OCI-LY7 (cell line): ENCODE measurements around the gene TRABD2B. TPM values are rescaled to one million over a fixed set of nuclear protein-coding genes. Genes with fewer than 3 reads are reported as not detected.

Source experiments
- BruUV-seq: library from RNA; stranded (reverse); fragments of 400-500 nt; replicated peaks from 2 replicates; lab custom pipeline; 2021; lab: Mats Ljungman, UMichigan
- CTCF ChIA-PET: fragments of 300-600 bp; sonication (Branson Sonifier 250); formaldehyde crosslinking; loops from one replicate; lab custom pipeline; 2022; ENCODE audit warnings: antibody characterized with exemption; ENCODE audit not compliant: unreplicated experiment; lab: Charles Lee
- POLR2A ChIA-PET: fragments of 300-600 bp; sonication (Branson Sonifier 250); formaldehyde crosslinking; loops from one replicate; lab custom pipeline; 2022; ENCODE audit warnings: antibody characterized with exemption; lab: Charles Lee
- DNase-seq: peaks from one replicate; pipeline ENCODE4 v3.0.0-alpha.2; 2015; ENCODE audit warnings: low spot score
- H2AFZ ChIP-seq: fragments of 200-600 bp; sonication (generic), shearing (Covaris generic); 2 replicates; pipeline ENCODE4 v1.6.1; 2014; ENCODE audit warnings: mild to moderate bottlenecking, antibody characterized with exemption, low read length, moderate library complexity
- H3K27ac ChIP-seq: fragments of 200-600 bp; sonication (generic); 2 replicates; pipeline ENCODE4 v1.5.1; 2014; ENCODE audit warnings: mixed run types, low read depth, mild to moderate bottlenecking, moderate library complexity, low read length, inconsistent platforms; ENCODE audit not compliant: poor library complexity, severe bottlenecking
- H3K36me3 ChIP-seq: fragments of 200-600 bp; sonication (generic); 2 replicates; pipeline ENCODE4 v1.6.1; 2014; ENCODE audit warnings: mild to moderate bottlenecking, antibody characterized with exemption, low read length, moderate library complexity, mixed read lengths; ENCODE audit not compliant: insufficient read depth
- H3K4me1 ChIP-seq: fragments of 200-600 bp; sonication (generic); 2 replicates; pipeline ENCODE4 v1.5.1; 2014; ENCODE audit warnings: mild to moderate bottlenecking, low read length; ENCODE audit not compliant: insufficient read depth, poor library complexity, severe bottlenecking
- H3K4me2 ChIP-seq: fragments of 200-600 bp; sonication (generic); 2 replicates; pipeline ENCODE4 v1.6.1; 2014; ENCODE audit warnings: mild to moderate bottlenecking, low read length
- H3K4me3 ChIP-seq: fragments of 200-600 bp; sonication (generic); 2 replicates; pipeline ENCODE4 v1.5.1; 2014; ENCODE audit warnings: mild to moderate bottlenecking, low read depth, low read length; ENCODE audit not compliant: poor library complexity, severe bottlenecking
- H3K79me2 ChIP-seq: fragments of 200-600 bp; sonication (generic); 2 replicates; pipeline ENCODE4 v1.6.1; 2016; ENCODE audit warnings: low read depth, mild to moderate bottlenecking, low read length, moderate library complexity, mixed read lengths; ENCODE audit not compliant: insufficient read depth
- H3K9me2 ChIP-seq: fragments of 200-600 bp; sonication (generic); 2 replicates; pipeline ENCODE4 v1.6.1; 2016; ENCODE audit warnings: mild to moderate bottlenecking, low read length, mixed read lengths; ENCODE audit not compliant: insufficient read depth
- H3K9me3 ChIP-seq: fragments of 200-600 bp; sonication (generic); 2 replicates; pipeline ENCODE4 v1.6.1; 2014; ENCODE audit warnings: mild to moderate bottlenecking, mixed run types, low read length, mixed read lengths
- H4K20me1 ChIP-seq: fragments of 200-600 bp; sonication (generic); 2 replicates; pipeline ENCODE4 v1.6.1; 2014; ENCODE audit warnings: mild to moderate bottlenecking, antibody characterized with exemption, low read length, moderate library complexity, mixed read lengths; ENCODE audit not compliant: insufficient read depth
- EZH2phosphoT487 ChIP-seq: fragments of 200-600 bp; sonication (generic); IDR thresholded peaks from 2 replicates; pipeline ENCODE4 v1.6.1; 2018; ENCODE audit warnings: low read depth, borderline replicate concordance, mild to moderate bottlenecking, mixed run types, antibody characterized with exemption, low read length, moderate library complexity, mixed read lengths
- intact Hi-C: fragments of 100-400 bp; cut with micrococcal nuclease; formaldehyde crosslinking; loops from one replicate; pipeline ENCODE4 v1.10.0; 2022; ENCODE audit not compliant: unreplicated experiment
- total RNA-seq, 2 experiments: library from RNA; depleted of rRNA in 1 of 2; stranded (reverse); fragments of >200 nt in 1 of 2; shearing (Covaris generic) in 1 of 2; gene quantifications; 2 replicates each; pipeline ENCODE4 v1.2.3, GENCODE V29; 2014 to 2022
- TF ChIP-seq, protein P1 (sequence below): fragments of 200-600 bp; sonication (generic); conservative IDR thresholded peaks from 2 replicates; pipeline ENCODE4 v1.5.1; 2014; ENCODE audit warnings: mild to moderate bottlenecking, antibody characterized with exemption, low read length, moderate library complexity, mixed read lengths

The TRABD2B gene
- total RNA-seq, 2 experiments from 2014 or later: not detected

DNA sequence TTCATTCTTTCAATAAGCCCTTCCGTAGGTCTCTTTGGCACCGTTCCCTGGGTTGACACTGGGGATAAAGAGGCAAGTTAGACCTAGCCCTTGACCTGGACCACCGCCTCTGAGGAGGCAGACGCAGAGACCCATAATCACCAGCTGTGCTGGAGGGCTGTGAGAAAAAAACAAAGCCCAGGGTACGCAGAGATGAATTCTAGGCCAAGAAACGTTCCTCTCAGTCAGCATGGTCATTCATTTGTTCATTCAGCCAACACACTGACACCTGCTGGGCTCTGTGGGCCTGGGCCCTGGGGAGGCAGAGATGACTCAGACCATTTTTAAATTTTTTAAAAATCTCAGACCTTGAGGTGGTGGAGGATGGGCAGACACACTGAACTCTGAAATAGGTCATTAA is 26.3 kb upstream of the TRABD2B start:
- no peak overlapping the region for H3K27ac ChIP-seq
- no peak overlapping the region for H3K4me3 ChIP-seq
- no TSS peak for BruUV-seq
- H3K4me2 ChIP-seq: no peak overlapping the region
- no peaks in the 10 kb centered on the region for H4K20me1 ChIP-seq
- no peaks in the 10 kb centered on the region for H3K9me3 ChIP-seq
- no peaks in the 10 kb centered on the region for H3K36me3 ChIP-seq
- no peak overlapping the region for H2AFZ ChIP-seq
- ChIA-PET CTCF (no interaction called here), POLR2A (no interaction called here)
- TF ChIP-seq, protein P1, sequence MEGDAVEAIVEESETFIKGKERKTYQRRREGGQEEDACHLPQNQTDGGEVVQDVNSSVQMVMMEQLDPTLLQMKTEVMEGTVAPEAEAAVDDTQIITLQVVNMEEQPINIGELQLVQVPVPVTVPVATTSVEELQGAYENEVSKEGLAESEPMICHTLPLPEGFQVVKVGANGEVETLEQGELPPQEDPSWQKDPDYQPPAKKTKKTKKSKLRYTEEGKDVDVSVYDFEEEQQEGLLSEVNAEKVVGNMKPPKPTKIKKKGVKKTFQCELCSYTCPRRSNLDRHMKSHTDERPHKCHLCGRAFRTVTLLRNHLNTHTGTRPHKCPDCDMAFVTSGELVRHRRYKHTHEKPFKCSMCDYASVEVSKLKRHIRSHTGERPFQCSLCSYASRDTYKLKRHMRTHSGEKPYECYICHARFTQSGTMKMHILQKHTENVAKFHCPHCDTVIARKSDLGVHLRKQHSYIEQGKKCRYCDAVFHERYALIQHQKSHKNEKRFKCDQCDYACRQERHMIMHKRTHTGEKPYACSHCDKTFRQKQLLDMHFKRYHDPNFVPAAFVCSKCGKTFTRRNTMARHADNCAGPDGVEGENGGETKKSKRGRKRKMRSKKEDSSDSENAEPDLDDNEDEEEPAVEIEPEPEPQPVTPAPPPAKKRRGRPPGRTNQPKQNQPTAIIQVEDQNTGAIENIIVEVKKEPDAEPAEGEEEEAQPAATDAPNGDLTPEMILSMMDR: no peak
- no peak for TF ChIP-seq EZH2phosphoT487
- H3K79me2 ChIP-seq: no peaks in the 10 kb centered on the region
- intact Hi-C loops: no loop called here
- H3K4me1 ChIP-seq: no peaks in the 10 kb centered on the region
- H3K9me2 ChIP-seq: no peaks in the 10 kb centered on the region
- DNase-seq: no peak

DNA sequence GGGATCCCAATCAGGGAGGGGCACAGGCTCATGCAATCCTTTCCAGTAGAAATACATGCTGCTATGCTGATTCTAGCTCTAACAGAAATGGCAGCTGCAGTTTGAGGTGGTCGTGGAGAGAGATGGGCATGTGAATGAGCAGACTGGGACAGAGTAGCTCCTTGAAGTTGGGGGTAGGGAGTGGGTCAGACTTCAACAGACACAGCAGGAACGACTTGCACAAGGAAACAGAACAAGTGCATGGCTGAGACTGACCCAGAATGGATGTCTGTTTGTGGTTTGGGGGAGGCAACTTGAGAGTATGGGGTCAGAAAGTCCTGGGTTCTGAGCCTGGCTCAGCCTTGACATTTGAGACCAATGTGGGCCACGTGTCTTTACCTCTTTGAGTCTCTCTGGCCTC is 25.1 kb upstream of the TRABD2B start:
- no peaks in the 10 kb centered on the region for H3K9me2 ChIP-seq
- no peaks in the 10 kb centered on the region for H4K20me1 ChIP-seq
- H3K4me2 ChIP-seq: no peak overlapping the region
- H3K4me3 ChIP-seq: no peak overlapping the region
- CTCF ChIA-PET: no interaction called here
- no peak for TF ChIP-seq EZH2phosphoT487
- TF ChIP-seq, protein P1: no peak
- intact Hi-C loops: no loop called here
- H3K4me1 ChIP-seq: no peaks in the 10 kb centered on the region
- no peak overlapping the region for H3K27ac ChIP-seq
- no TSS peak for BruUV-seq
- H3K9me3 ChIP-seq: no peaks in the 10 kb centered on the region
- POLR2A ChIA-PET: no interaction called here
- DNase-seq: no peak
- H3K36me3 ChIP-seq: no peaks in the 10 kb centered on the region
- H3K79me2 ChIP-seq: no peaks in the 10 kb centered on the region
- H2AFZ ChIP-seq: no peak overlapping the region

DNA sequence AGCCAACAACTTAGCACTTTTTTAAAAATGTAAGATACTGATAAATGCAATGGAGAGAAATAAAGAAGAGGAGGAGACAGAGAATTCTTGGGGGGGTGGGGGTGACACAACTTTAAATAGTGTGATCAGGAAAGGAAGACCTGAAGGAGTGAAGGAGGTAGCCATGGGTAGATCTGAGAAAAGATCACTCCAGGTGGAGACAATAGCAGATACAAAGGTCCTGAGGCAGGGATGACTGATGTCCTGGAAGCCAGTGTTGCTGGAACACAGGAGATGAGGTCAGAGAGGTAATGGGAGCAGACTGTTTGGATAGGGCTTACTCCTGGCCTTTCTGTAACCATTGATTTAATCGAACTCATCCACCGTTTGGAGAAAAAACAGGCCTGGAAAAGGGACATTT is 24.6 kb upstream of the TRABD2B start:
- no peaks in the 10 kb centered on the region for H3K9me3 ChIP-seq
- CTCF ChIA-PET: no interaction called here

More for the DNA sequence above, 24.6 kb upstream of the TRABD2B start:
- Histone ChIP-seq H3K4me1 (no peaks in the 10 kb centered on the region), H3K36me3 (no peaks in the 10 kb centered on the region), H3K4me2 (no peak overlapping the region), H3K4me3 (no peak overlapping the region), H2AFZ (no peak overlapping the region), H3K9me2 (no peaks in the 10 kb centered on the region), H3K27ac (no peak overlapping the region), H4K20me1 (no peaks in the 10 kb centered on the region), H3K79me2 (no peaks in the 10 kb centered on the region)
- no peak for TF ChIP-seq EZH2phosphoT487
- TF ChIP-seq, protein P1: no peak
- intact Hi-C loops: no loop called here
- POLR2A ChIA-PET: no interaction called here
- BruUV-seq: no TSS peak
- DNase-seq: no peak
